K562 (cell line): ENCODE measurements around the gene CARD11. TPM values are rescaled to one million over a fixed set of nuclear protein-coding genes. Genes with fewer than 3 reads are reported as not detected.

Source experiments
- ATAC-seq: fragments of 200-7000 bp; cut with Tn5 transposase; 3 replicates; pipeline ENCODE4 v1.9.1; 2020; ENCODE audit warnings: moderate library complexity
- BruUV-seq: library from RNA; stranded (reverse); fragments of 400-500 nt; replicated peaks from 2 replicates; lab custom pipeline; 2021; lab: Mats Ljungman, UMichigan
- CTCF ChIA-PET: fragments of 300-600 bp; formaldehyde crosslinking; extraction: SDS; loops from one replicate; lab custom pipeline; 2021; ENCODE audit warnings: low intra/inter-chr PET ratio; lab: Yijun Ruan, JAX
- POLR2A ChIA-PET: fragments of 300-600, 350-650 bp; sonication (Branson Sonifier 250); formaldehyde crosslinking; extraction: SDS; loops from one replicate; lab custom pipeline; 2021; ENCODE audit warnings: antibody characterized with exemption, inconsistent platforms; lab: Yijun Ruan, JAX
- DNase-seq, 4 experiments: peaks; one replicate each; pipeline versions ENCODE4 v3.0.0 to v3.0.0-alpha.2; 2011 to 2018; ENCODE audit warnings: low spot score in 3 of 4, mixed read lengths in 3 of 4; ENCODE audit errors: extremely low read depth in 1 of 4
- FAIRE-seq: peaks from 2 replicates; lab custom pipeline; 2011; peaks lifted over from hg19 to GRCh38; lab: Jason Lieb, UNC
- H2AFZ ChIP-seq: 2 replicates; pipeline ENCODE4 v1.6.0; 2011; ENCODE audit warnings: low read depth, low read length, control low read depth, inconsistent platforms
- H3K27ac ChIP-seq: fragments of 200-600 bp; 3 replicates; pipeline ENCODE4 v1.8.0; 2011; ENCODE audit warnings: low read depth, mild to moderate bottlenecking, control low read depth, inconsistent platforms, low read length, moderate library complexity, mixed read lengths; ENCODE audit errors: extremely low read depth
- H3K27me3 ChIP-seq, 2 experiments: fragments of 300-600 bp in 1 of 2; 2 replicates in 1 of 2; 3 replicates in 1 of 2; pipeline versions ENCODE4 v1.6.0 to v1.8.0; 2011; ENCODE audit warnings: inconsistent platforms in 2 of 2, low read length in 2 of 2, mild to moderate bottlenecking in 1 of 2, mixed read lengths in 1 of 2, moderate library complexity in 1 of 2; ENCODE audit not compliant: control insufficient read depth in 2 of 2, insufficient read depth in 2 of 2
- H3K36me3 ChIP-seq: fragments of 300-600 bp; 3 replicates; pipeline ENCODE4 v1.8.0; 2011; ENCODE audit warnings: mild to moderate bottlenecking, low read length, inconsistent platforms; ENCODE audit not compliant: control insufficient read depth, insufficient read depth
- H3K4me1 ChIP-seq, 2 experiments: fragments of 200-600 bp in 1 of 2; replicated peaks in 1 of 2; 2 replicates in 1 of 2; 3 replicates in 1 of 2; pipeline versions ENCODE4 v1.5.1 to v1.8.0; 2011; ENCODE audit warnings: inconsistent platforms in 2 of 2, low read length in 2 of 2, mild to moderate bottlenecking in 1 of 2, mixed read lengths in 1 of 2, moderate library complexity in 1 of 2; ENCODE audit not compliant: control insufficient read depth in 2 of 2, insufficient read depth in 2 of 2
- H3K4me2 ChIP-seq: 2 replicates; pipeline ENCODE4 v1.6.1; 2011; ENCODE audit warnings: low read length, control low read depth, inconsistent platforms, mixed read lengths; ENCODE audit not compliant: insufficient read depth
- H3K4me3 ChIP-seq: fragments of 200-600 bp; sonication (generic), shearing (Covaris generic); 2 replicates; pipeline ENCODE4 v1.5.1; 2016; ENCODE audit warnings: control low read depth, inconsistent platforms
- H3K79me2 ChIP-seq: fragments of 200-600 bp; 3 replicates; pipeline ENCODE4 v1.8.0; 2011; ENCODE audit warnings: low read length, inconsistent platforms; ENCODE audit not compliant: control insufficient read depth, insufficient read depth
- H3K9ac ChIP-seq, 2 experiments: 2 replicates each; pipeline versions ENCODE4 v1.6.0 to v1.6.1; 2011; ENCODE audit warnings: low read depth in 2 of 2, low read length in 2 of 2, control low read depth in 1 of 2, inconsistent platforms in 1 of 2, mild to moderate bottlenecking in 1 of 2, mixed read lengths in 1 of 2; ENCODE audit not compliant: insufficient read depth in 1 of 2
- H3K9me1 ChIP-seq: one replicate; pipeline ENCODE4 v1.6.0; 2011; ENCODE audit warnings: inconsistent platforms, mild to moderate bottlenecking, low read length, moderate library complexity; ENCODE audit not compliant: control insufficient read depth, insufficient read depth
- H3K9me3 ChIP-seq: replicated peaks from 2 replicates; pipeline ENCODE4 v1.5.1; 2011; ENCODE audit warnings: low read depth, low read length, inconsistent platforms; ENCODE audit not compliant: control insufficient read depth, insufficient read depth
- H4K20me1 ChIP-seq: replicated peaks from 2 replicates; pipeline ENCODE4 v1.6.1; 2011; ENCODE audit warnings: low read length, inconsistent platforms, mixed read lengths; ENCODE audit not compliant: control insufficient read depth, insufficient read depth
- ATF7 ChIP-seq: fragments of 450-650 bp; IDR thresholded peaks from 2 replicates; pipeline ENCODE4 v1.7.1; 2014; ENCODE audit warnings: mild to moderate bottlenecking, moderate library complexity
- BRCA1 ChIP-seq, 2 experiments: fragments of 450-650 bp in 1 of 2; sonication (generic) in 1 of 2; formaldehyde crosslinking in 1 of 2; IDR thresholded peaks; 2 replicates each; pipeline versions ENCODE4 v1.5.0 to v1.6.1; 2017 to 2020; ENCODE audit warnings: mild to moderate bottlenecking in 1 of 2, missing genetic modification reagents in 1 of 2
- CBX5 ChIP-seq: IDR thresholded peaks from 2 replicates; pipeline ENCODE4 v1.6.1; 2014; ENCODE audit warnings: low read depth, borderline replicate concordance
- ETV1 ChIP-seq: fragments of 450-650 bp; conservative IDR thresholded peaks from 2 replicates; pipeline ENCODE4 v1.6.1; 2016; ENCODE audit warnings: missing genetic modification characterization, control low read depth, low read depth, missing compliant biosample characterization
- GATAD2B ChIP-seq: fragments of 450-650 bp; IDR thresholded peaks from 2 replicates; pipeline ENCODE4 v1.6.1; 2017; ENCODE audit warnings: mild to moderate bottlenecking, borderline replicate concordance
- HLTF ChIP-seq: fragments of 450-650 bp; IDR thresholded peaks from 2 replicates; pipeline ENCODE4 v1.6.1; 2016
- ZNF239 ChIP-seq: fragments of 250-450 bp; sonication (Bioruptor Pico); IDR thresholded peaks from 2 replicates; pipeline ENCODE4 v1.4.0; 2020; ENCODE audit warnings: mild to moderate bottlenecking
- ZNF395 ChIP-seq: fragments of 200-800 bp; sonication (Bioruptor generic); IDR thresholded peaks from 2 replicates; pipeline ENCODE4 v1.6.1; 2017; ENCODE audit warnings: missing genetic modification characterization, missing compliant biosample characterization
- ZNF57 ChIP-seq: fragments of 450-650 bp; formaldehyde crosslinking; IDR thresholded peaks from 2 replicates; pipeline ENCODE4 v1.4.0; 2020; ENCODE audit warnings: mild to moderate bottlenecking, moderate library complexity
- WGBS: fragments of 100-300 bp; shearing (Covaris generic); methylation state at CpG from one replicate; pipeline ENCODE4 v1.1.6; 2016; ENCODE audit warnings: low coverage, mixed read lengths; ENCODE audit not compliant: insufficient coverage; ENCODE audit errors: missing lambda C conversion rate; 5-methylcytosine and 5-hydroxymethylcytosine counted together
- in situ Hi-C: fragments of 300-500 bp; cut with MboI; formaldehyde crosslinking; loops from 4 replicates; pipeline ENCODE4 v1.15.0; 2018; ENCODE audit warnings: inconsistent platforms, mixed read lengths
- intact Hi-C: fragments of 100-400 bp; cut with micrococcal nuclease; formaldehyde crosslinking; loops from 2 replicates; pipeline ENCODE4 v1.14.2; 2022
- polyA plus RNA-seq, 8 experiments: library from polyadenylated mRNA; depleted of rRNA in 4 of 8; stranded (reverse) in 5 of 8; unstranded in 3 of 8; fragments of >200 nt; fragmentation: Nextera tagmentation in 2 of 8; fragmentation: Illumina TruSeq in 1 of 8; extraction: Ambion mirVana in 2 of 8; extraction: Trizol in 1 of 8; gene quantifications; 2 replicates each; pipeline versions ENCODE4 v1.2.1 to v1.2.3, GENCODE V29; 2011 to 2014; ENCODE audit warnings: inconsistent platforms in 1 of 8, missing spikeins in 1 of 8
- total RNA-seq, 7 experiments: library from RNA; depleted of rRNA in 6 of 7; stranded (reverse); fragments of >200 nt in 6 of 7; fragmentation: Illumina TruSeq in 2 of 7; extraction: Trizol in 2 of 7; gene quantifications; 2 replicates each; pipeline versions ENCODE4 v1.2.1 to v1.2.3, GENCODE V29; 2011 to 2021; ENCODE audit warnings: low replicate concordance in 1 of 7
- TF ChIP-seq, protein P1 (sequence below): fragments of 150-350 bp; IDR thresholded peaks from 2 replicates; pipeline ENCODE4 v1.6.1; 2014; ENCODE audit warnings: low read depth, mild to moderate bottlenecking, low read length, borderline replicate concordance
- TF ChIP-seq, protein P2 (sequence below): sonication (generic); formaldehyde crosslinking; IDR thresholded peaks from 2 replicates; pipeline ENCODE4 v1.8.0; 2022; ENCODE audit warnings: missing genetic modification reagents, mild to moderate bottlenecking, borderline replicate concordance
- TF ChIP-seq, protein P3 (sequence below): fragments of 450-650 bp; IDR thresholded peaks from one replicate; pipeline ENCODE4 v1.6.1; 2018; ENCODE audit warnings: mild to moderate bottlenecking, moderate library complexity; ENCODE audit not compliant: partially characterized antibody

Gene CARD11
- total and polyA plus RNA-seq, 9 of the 15 experiments (the other 6 are each of a cell fraction or from before 2014, with no cell fraction given): 0.07 to 12.8 (median 5.7) TPM

DNA sequence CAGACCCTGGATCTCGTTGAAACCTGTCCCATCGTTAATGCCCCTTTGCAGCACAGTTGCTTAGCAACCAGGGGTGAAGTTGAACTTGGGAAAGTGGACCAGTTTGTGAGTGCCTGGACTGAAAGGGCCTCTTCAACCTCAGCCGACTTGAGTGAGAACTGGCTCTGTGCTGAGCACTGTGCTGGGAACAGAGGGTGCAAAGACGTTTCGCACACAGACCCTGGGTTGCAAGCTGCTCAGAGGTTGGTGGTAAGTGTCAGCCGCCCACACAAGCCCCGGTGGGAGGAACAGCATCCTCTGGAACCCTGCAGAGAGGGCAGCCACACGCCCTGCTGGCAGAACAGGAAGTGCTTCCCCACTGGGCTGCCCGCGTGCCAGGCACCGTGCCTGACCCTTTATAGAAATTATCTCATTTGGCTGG lies 89.2 kb downstream of the CARD11 start (continued):
- TF ChIP-seq, protein P1, sequence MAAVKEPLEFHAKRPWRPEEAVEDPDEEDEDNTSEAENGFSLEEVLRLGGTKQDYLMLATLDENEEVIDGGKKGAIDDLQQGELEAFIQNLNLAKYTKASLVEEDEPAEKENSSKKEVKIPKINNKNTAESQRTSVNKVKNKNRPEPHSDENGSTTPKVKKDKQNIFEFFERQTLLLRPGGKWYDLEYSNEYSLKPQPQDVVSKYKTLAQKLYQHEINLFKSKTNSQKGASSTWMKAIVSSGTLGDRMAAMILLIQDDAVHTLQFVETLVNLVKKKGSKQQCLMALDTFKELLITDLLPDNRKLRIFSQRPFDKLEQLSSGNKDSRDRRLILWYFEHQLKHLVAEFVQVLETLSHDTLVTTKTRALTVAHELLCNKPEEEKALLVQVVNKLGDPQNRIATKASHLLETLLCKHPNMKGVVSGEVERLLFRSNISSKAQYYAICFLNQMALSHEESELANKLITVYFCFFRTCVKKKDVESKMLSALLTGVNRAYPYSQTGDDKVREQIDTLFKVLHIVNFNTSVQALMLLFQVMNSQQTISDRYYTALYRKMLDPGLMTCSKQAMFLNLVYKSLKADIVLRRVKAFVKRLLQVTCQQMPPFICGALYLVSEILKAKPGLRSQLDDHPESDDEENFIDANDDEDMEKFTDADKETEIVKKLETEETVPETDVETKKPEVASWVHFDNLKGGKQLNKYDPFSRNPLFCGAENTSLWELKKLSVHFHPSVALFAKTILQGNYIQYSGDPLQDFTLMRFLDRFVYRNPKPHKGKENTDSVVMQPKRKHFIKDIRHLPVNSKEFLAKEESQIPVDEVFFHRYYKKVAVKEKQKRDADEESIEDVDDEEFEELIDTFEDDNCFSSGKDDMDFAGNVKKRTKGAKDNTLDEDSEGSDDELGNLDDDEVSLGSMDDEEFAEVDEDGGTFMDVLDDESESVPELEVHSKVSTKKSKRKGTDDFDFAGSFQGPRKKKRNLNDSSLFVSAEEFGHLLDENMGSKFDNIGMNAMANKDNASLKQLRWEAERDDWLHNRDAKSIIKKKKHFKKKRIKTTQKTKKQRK: no peak
- TF ChIP-seq HLTF: no peak

DNA sequence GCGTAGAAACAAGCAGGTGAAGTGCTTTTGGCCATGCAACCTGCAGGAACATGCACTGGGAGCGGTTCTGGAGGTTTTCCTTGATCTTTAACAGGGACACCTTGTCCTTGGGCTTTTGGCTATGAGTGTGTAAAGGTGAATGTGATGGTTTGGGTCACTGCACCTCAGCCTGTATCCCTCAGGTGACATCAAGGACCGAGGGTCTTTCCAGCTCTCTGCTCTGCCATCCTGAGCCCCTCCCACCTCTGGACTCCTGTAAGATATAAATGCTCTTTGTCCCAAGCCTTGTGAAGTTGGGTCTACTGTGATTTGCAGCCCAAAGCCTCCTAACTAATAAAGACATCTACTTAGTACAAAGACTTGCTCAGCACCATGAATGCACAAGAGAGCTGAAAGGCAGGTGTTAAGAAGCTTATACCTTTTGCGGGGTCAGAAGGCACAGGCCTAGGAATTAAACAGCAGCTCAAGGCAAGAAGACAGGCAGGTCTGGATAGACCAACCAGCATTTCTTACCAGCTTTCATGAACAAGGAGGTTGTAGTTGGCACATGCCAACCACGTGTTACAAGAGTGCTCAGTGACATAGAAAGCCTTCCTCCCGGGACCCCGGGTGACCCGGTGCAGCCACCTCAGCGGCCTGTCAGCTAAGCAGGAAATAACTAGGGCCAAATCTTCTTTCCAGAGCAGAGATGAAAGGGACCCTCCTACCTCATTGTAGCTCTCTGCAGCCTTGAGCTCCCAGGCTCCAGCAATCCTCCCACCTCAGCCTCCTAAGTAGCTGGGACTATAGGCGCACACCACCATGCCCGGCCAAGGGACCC lies 89.9 kb downstream of the CARD11 start:
- WGBS: 87% methylated on average over 11 of the region's 11 CpGs
- H3K27ac ChIP-seq: no peak overlapping the region
- CTCF ChIA-PET: no interaction called here
- FAIRE-seq: no peak
- BruUV-seq: no TSS peak
- no peaks in the 10 kb centered on the region for H3K27me3 ChIP-seq
- in situ Hi-C loops: no loop called here
- H3K4me2 ChIP-seq: no peak overlapping the region
- no peak overlapping the region for H2AFZ ChIP-seq
- H3K36me3 ChIP-seq: 0 out of 3 replicates have a peak, but pooled peaks cover 6% of the 10 kb centered on the region
- intact Hi-C loops: no loop called here
- no peak overlapping the region for H3K4me3 ChIP-seq
- peaks cover 34 to 37% of the 10 kb centered on the region in 2 experiments for H3K4me1 ChIP-seq
- H3K79me2 ChIP-seq: no peaks in the 10 kb centered on the region
- POLR2A ChIA-PET: interaction anchor here (0.7 kb wide), 1 partner anchor 24 kb away, joined by 3 read pairs; no protein-coding TSS in a partner anchor
- H3K9me1 ChIP-seq: no peaks in the 10 kb centered on the region
- ATAC-seq: no peak
- H3K9ac ChIP-seq: peak overlapping the region in 1 of 2 experiments; percentile 0; a peak in 1 of 4 replicates
- 0 out of 2 replicates have a peak, but pooled peaks cover 2% of the 10 kb centered on the region for H3K9me3 ChIP-seq
- H4K20me1 ChIP-seq: no peaks in the 10 kb centered on the region
- no peak for DNase-seq
- TF ChIP-seq, protein P2, sequence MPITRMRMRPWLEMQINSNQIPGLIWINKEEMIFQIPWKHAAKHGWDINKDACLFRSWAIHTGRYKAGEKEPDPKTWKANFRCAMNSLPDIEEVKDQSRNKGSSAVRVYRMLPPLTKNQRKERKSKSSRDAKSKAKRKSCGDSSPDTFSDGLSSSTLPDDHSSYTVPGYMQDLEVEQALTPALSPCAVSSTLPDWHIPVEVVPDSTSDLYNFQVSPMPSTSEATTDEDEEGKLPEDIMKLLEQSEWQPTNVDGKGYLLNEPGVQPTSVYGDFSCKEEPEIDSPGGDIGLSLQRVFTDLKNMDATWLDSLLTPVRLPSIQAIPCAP (CRISPR knock-in tag): no peak
- TF ChIP-seq ZNF57 (CRISPR knock-in tag): no peak
- TF ChIP-seq ZNF395 (CRISPR knock-in tag): no peak
- TF ChIP-seq ZNF239 (CRISPR knock-in tag): no peak
- TF ChIP-seq, protein P3, sequence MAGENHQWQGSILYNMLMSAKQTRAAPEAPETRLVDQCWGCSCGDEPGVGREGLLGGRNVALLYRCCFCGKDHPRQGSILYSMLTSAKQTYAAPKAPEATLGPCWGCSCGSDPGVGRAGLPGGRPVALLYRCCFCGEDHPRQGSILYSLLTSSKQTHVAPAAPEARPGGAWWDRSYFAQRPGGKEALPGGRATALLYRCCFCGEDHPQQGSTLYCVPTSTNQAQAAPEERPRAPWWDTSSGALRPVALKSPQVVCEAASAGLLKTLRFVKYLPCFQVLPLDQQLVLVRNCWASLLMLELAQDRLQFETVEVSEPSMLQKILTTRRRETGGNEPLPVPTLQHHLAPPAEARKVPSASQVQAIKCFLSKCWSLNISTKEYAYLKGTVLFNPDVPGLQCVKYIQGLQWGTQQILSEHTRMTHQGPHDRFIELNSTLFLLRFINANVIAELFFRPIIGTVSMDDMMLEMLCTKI: no peak
- no peak for TF ChIP-seq CBX5
- no peak for TF ChIP-seq ATF7
- no peak for TF ChIP-seq GATAD2B
- no peak for TF ChIP-seq BRCA1 (IDR thresholded peaks at IDR 0.05)
- TF ChIP-seq BRCA1 (CRISPR knock-in tag; IDR thresholded peaks at IDR 0.05): no peak
- TF ChIP-seq ETV1: no peak
